ENCODE data around the gene CDIP1. TPM values are rescaled to one million over a fixed set of nuclear protein-coding genes. Genes with fewer than 3 reads are reported as not detected.

The CDIP1 gene
- total and polyA plus RNA-seq, 2 of the 8 experiments (the other 6 are each of a cell fraction or from before 2014, with no cell fraction given) = 56.6 to 76.3 TPM

- Histone ChIP-seq H2BK20ac (ENCODE audit: low read length) (peak overlapping the region; percentile 52; the same call in 1 of the 2 replicates), H2BK120ac (replicated peaks; ENCODE audit: low read depth, low read length) (no peak overlapping the region), H3K27me3 (replicated peaks in 1 of 4; ENCODE audit: control insufficient read depth in 3 of 4, extremely low read depth in 1 of 4, insufficient read depth in 3 of 4, low read length in 3 of 4) (no peaks in the 10 kb centered on the region), H3K18ac (ENCODE audit: extremely low read depth, low read length) (peak overlapping the region; percentile 17; the same call in 1 of the 2 replicates), H3K4me3 (ENCODE audit: extremely low read depth in 1 of 4, insufficient read depth in 2 of 4, low read depth in 3 of 4, low read length in 4 of 4) (no peak overlapping the region), H2AFZ (ENCODE audit: low read length) (no peak overlapping the region), H3K23ac (ENCODE audit: insufficient read length) (no peak overlapping the region), H3K36me3 (ENCODE audit: control insufficient read depth in 2 of 4, insufficient read depth in 4 of 4, low read length in 3 of 4) (no peaks in the 10 kb centered on the region), H2BK5ac (ENCODE audit: low read depth, low read length) (peak overlapping the region; percentile 37; the same call in 1 of the 2 replicates), H3K79me1 (ENCODE audit: low read depth, low read length) (peaks cover 5% of the 10 kb centered on the region), H3K79me2 (ENCODE audit: control insufficient read depth in 1 of 2, insufficient read depth in 2 of 2, low read length in 2 of 2) (peaks cover 3 to 8% of the 10 kb centered on the region in 2 experiments; a peak in 1 of 4 replicates), H4K91ac (replicated peaks; ENCODE audit: insufficient read length, low read length) (peak overlapping the region; percentile 57), H3K4me1 (replicated peaks in 1 of 4; ENCODE audit: control insufficient read depth in 3 of 4, insufficient read depth in 4 of 4, low read length in 3 of 4) (peaks cover 0 to 21% (median 16%) of the 10 kb centered on the region in 4 experiments; a peak in 6 of 7 replicates), H3K4ac (replicated peaks; ENCODE audit: insufficient read length, low read depth, low read length) (no peak overlapping the region), H2BK15ac (ENCODE audit: low read length) (peak overlapping the region; percentile 95; the same call in 1 of the 2 replicates), H3K14ac (ENCODE audit: insufficient read length) (no peak overlapping the region), H3K56ac (replicated peaks; ENCODE audit: insufficient read length, low read depth, low read length) (no peak overlapping the region), H2BK12ac (ENCODE audit: low read depth, low read length) (peak overlapping the region; percentile 77; the same call in 1 of the 2 replicates), H3K4me2 (ENCODE audit: insufficient read depth in 1 of 2, low read depth in 2 of 2, low read length in 2 of 2) (peak overlapping the region in 1 of 2 experiments; percentile 10; a peak in 1 of 4 replicates), H2AK5ac (ENCODE audit: low read depth, low read length) (peak overlapping the region; percentile 47; the same call in 1 of the 2 replicates), H3K23me2 (ENCODE audit: low read depth, low read length) (no peaks in the 10 kb centered on the region), H4K5ac (ENCODE audit: insufficient read length, low read depth, low read length) (no peak overlapping the region), H4K8ac (ENCODE audit: extremely low read depth, insufficient read depth, low read length) (no peak overlapping the region; the same call in 1 of the 2 replicates), H4K20me1 (replicated peaks in 1 of 2; ENCODE audit: control insufficient read depth in 1 of 2, insufficient read depth in 2 of 2, low read length in 2 of 2) (peaks cover 4 to 11% of the 10 kb centered on the region in 2 experiments), H3K9me3 (ENCODE audit: insufficient read depth in 2 of 2, low read depth in 1 of 2, low read length in 1 of 2) (no peaks in the 10 kb centered on the region), H3K27ac (ENCODE audit: low read depth, low read length) (peak overlapping the region; percentile 13; the same call in 1 of the 2 replicates), H3K9ac (replicated peaks in 1 of 4; ENCODE audit: extremely low read depth in 1 of 4, low read depth in 3 of 4, low read length in 3 of 4) (no peak overlapping the region; a peak in 2 of 7 replicates)
- TF ChIP-seq HDAC6 (IDR thresholded peaks at IDR 0.05; ENCODE audit: low read depth, low read length) (no peak), SRF (IDR thresholded peaks at IDR 0.05; ENCODE audit: low read depth, low read length) (no peak), RAD21 (IDR thresholded peaks at IDR 0.05 in 1 of 2, conservative IDR thresholded peaks at IDR 0.05 in 1 of 2; ENCODE audit: low read depth in 2 of 2, low read length in 2 of 2) (no peak), TBP (IDR thresholded peaks at IDR 0.05; ENCODE audit: low read depth, low read length) (no peak), SUZ12 (IDR thresholded peaks at IDR 0.05; ENCODE audit: low read length) (no peak), MAX (IDR thresholded peaks at IDR 0.05) (0 out of 2 replicates have a peak, but pooled peaks have one; percentile 37)
- CTCF ChIA-PET (ENCODE audit: partially characterized antibody) = interaction anchor here (1.1 to 35.4 kb wide), 6 partner anchors 13 to 102 kb away, joined by 3 to 968 read pairs (median 23); partner anchors contain the start of genes C16orf96, CDIP1 and MGRN1
- POLR2A ChIA-PET (ENCODE audit: partially characterized antibody) = interaction anchor here (0.7 to 1.9 kb wide), 9 partner anchors 13 to 94 kb away, joined by 3 to 6 read pairs (median 3); partner anchors contain the start of gene CDIP1
- FAIRE-seq (no peak), DNase-seq (ENCODE audit: low read depth in 1 of 2, low spot score in 2 of 2) (peak in 1 of 2 experiments; percentile 62)
- WGBS, 2 experiments (ENCODE audit: extremely low coverage in 1 of 2, insufficient coverage in 1 of 2, insufficient read length in 1 of 2, insufficient replicate concordance in 2 of 2, low coverage in 1 of 2, low lambda C conversion rate in 2 of 2, missing lambda C conversion rate in 1 of 2) = 73% methylated on average over 8 of the region's 8 CpGs; no CpG with 5 or more reads in 1 of the 2 experiments
Observed at GRCh38 chr16:4522051-4522581, 16.5 kb downstream of the CDIP1 start.

Measured in H1 (cell line).